Measurements from ENCODE around the gene RTL10. TPM values are rescaled to one million over a fixed set of nuclear protein-coding genes. Genes with fewer than 3 reads are reported as not detected.

Gene RTL10
- total RNA-seq, 1 experiment from 2014 or later = 21.5 TPM

DNA sequence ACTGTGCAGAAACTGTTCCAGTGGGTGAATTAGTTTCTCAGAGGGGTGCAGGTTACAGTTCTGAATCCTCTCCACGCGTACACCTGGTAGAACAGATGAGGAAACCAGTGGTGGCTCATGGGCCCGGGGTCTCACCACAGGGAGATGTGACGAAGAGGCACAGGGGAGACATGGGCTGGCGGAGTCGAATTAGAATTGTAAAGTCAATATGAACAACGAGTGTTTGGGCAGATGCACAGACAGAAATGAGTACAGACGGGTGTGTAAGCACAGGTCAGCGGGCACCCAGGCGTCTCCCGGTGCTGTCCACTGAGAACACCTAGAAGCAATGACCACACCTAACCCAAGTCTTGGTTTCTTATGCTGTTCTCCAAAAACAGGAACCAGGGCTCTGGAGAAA lies 41.8 kb downstream of the RTL10 start (continued):
- TF ChIP-seq GABPB1 (CRISPR knock-in tag; IDR thresholded peaks at IDR 0.05) (no peak), ZNF232 (CRISPR knock-in tag; IDR thresholded peaks at IDR 0.05) (no peak), NR1H2 (CRISPR knock-in tag; IDR thresholded peaks at IDR 0.05) (no peak), ZNF138 (CRISPR knock-in tag; conservative IDR thresholded peaks at IDR 0.05) (no peak), GRHL2 (CRISPR knock-in tag; IDR thresholded peaks at IDR 0.05; ENCODE audit: insufficient replicate concordance, severe bottlenecking) (no peak)

DNA sequence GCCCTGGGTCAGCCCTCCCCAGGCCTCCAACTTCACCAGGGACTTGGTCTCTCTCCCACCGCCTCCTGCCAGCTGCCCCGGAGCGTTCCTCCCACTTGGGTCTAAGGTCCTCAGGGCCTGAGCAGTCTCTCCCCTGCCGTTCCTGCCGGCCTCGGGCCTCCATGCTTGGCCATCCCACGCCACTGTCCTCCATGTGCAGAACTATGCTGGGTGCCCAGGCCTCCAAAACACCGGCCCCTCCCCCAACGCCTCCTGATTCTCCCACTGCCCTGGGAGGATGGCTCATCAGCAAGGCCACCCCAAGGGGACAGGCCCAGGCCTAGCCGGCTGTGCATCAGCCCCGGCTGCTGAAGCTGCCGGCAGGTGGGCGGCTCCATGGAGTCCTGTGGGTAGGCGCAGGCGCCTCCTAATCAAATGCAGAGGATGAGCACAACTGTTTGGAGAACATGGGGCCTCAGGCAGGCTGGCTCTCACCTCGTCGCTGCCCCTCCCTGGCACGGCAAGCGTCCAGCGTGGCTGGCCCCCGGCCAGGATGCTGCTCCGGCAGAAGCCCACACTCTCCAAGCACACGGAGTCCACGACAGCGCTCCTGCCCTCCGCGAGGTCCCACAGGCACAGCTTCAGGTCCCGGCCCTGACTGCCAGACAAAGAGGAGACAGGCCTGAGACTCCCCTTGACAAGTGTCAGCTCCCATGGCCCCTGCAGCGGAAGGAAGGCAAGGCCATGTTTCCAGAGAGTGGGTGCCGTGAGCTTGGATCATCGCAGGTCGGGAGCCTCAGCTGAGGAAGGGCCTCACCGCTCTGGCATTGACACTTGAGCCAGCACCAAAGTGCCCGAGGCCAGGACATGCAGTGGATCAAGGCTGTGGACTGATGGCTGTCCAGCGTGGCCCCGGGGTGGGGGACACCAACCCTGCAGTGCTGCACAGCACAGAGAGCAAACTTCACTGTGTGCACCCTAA lies 42.6 kb downstream of the RTL10 start:
- DNase-seq (ENCODE audit: low spot score) (no peak), ATAC-seq (no peak)
- Mint-ChIP-seq H3K4me1 (no peaks in the 10 kb centered on the region), H3K9me3 (no peaks in the 10 kb centered on the region), H3K4me3 (no peak overlapping the region), H3K27me3 (ENCODE audit: low read depth) (no peaks in the 10 kb centered on the region; the same call in 1 of the 2 replicates), H3K27ac (peak overlapping the region; percentile 84), H3K36me3 (no peaks in the 10 kb centered on the region)
- no peak for TF ChIP-seq SMAD3 (CRISPR knock-in tag; IDR thresholded peaks at IDR 0.05; ENCODE audit: borderline replicate concordance)
- no peak for TF ChIP-seq ESRRA (CRISPR knock-in tag; IDR thresholded peaks at IDR 0.05; ENCODE audit: borderline replicate concordance)
- ChIA-PET CTCF (interaction anchor here (0.8 to 1.4 kb wide), 3 partner anchors 57 to 98 kb away, joined by 3 to 4 read pairs (median 3); no protein-coding TSS in a partner anchor), POLR2A (interaction anchor here (0.5 kb wide), 1 partner anchor 37 kb away, joined by 3 read pairs; no protein-coding TSS in a partner anchor)

DNA sequence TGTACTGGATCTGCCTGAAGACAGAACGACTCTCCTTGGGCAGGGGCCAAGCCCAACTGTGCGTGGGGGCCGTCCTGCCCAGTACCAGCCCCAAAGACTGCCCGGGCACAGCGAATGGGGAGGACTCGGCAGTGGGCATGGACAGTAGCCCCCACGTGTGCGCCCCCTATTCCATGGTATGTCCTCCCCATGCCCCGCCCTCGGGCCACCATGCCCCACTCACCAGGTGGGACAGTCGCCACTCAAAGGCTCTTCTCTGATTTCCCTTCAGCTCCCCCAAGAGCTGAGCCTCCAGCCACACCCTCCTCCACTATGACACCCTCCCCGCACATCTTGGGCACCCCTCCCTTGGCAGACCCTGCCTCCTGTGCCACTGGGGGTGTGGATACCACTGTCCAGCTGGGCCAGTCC lies 43.5 kb downstream of the RTL10 start:
- no peaks in the 10 kb centered on the region for H3K9me3 Mint-ChIP-seq
- POLR2A ChIA-PET = interaction anchor here (0.6 kb wide), 1 partner anchor 46 kb away, joined by 3 read pairs; no protein-coding TSS in a partner anchor
- H3K4me3 Mint-ChIP-seq = no peak overlapping the region
- DNase-seq (ENCODE audit: low spot score) (no peak), ATAC-seq (no peak)
- CTCF ChIA-PET = interaction anchor here (0.8 to 2.4 kb wide), 4 partner anchors 10 to 99 kb away, joined by 3 to 11 read pairs (median 3); no protein-coding TSS in a partner anchor
- H3K36me3 Mint-ChIP-seq = no peaks in the 10 kb centered on the region
- TF ChIP-seq JUN (CRISPR knock-in tag; IDR thresholded peaks at IDR 0.05) (no peak), TP53 (CRISPR knock-in tag; IDR thresholded peaks at IDR 0.05) (no peak)
- TF ChIP-seq, protein P1, sequence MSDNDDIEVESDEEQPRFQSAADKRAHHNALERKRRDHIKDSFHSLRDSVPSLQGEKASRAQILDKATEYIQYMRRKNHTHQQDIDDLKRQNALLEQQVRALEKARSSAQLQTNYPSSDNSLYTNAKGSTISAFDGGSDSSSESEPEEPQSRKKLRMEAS (CRISPR knock-in tag; IDR thresholded peaks at IDR 0.05) = no peak
- no peaks in the 10 kb centered on the region for H3K27me3 Mint-ChIP-seq (ENCODE audit: low read depth)
- H3K4me1 Mint-ChIP-seq = no peaks in the 10 kb centered on the region
- 0 out of 2 replicates have a peak overlapping the region, but pooled peaks have one; percentile 15 for H3K27ac Mint-ChIP-seq

DNA sequence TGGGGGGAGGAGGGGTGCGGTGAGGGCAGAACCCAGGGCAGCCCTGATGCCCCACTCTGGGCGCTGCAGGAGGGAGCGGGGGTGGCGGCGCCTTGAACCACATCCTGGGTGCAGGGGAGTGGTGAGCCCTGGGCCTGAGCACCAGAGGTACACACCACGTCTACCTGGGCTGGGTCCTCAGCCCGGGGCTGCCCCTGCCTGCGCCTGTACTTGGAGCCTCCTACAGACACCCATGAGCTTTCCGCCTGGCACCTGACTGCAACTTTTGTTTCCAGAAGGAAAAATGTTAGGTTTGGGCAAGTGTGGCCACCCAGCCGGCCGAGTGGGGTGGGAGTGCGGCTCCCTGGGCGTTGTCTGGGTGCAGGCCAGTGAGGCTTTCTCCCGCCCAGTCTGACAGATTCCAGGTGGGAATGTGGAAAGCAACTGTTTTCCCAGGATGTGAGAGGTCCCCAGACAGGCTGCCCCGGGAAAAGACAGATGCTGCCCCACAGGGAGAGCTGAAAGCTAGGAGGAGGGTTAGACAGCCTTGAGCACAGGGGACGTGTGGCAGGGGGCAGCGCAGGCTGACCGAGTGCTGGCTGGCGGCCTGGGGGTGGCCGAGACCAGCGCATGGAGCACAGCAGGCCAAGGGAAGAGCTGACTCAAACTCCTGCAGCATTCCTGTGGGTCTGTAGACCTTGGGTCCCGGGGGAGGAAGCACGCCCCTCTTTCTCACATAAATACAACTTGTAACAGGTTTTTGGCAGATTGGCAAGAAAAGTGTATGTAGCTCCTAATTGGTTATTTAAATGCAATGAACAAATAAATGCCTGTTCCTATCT lies 44.1 kb downstream of the RTL10 start:
- Mint-ChIP-seq H3K9me3 (no peaks in the 10 kb centered on the region), H3K27ac (0 out of 2 replicates have a peak overlapping the region, but pooled peaks have one; percentile 15), H3K4me1 (no peaks in the 10 kb centered on the region), H3K27me3 (ENCODE audit: low read depth) (no peaks in the 10 kb centered on the region), H3K36me3 (no peaks in the 10 kb centered on the region), H3K4me3 (no peak overlapping the region)
- ChIA-PET CTCF (interaction anchor here (0.6 to 2.4 kb wide), 6 partner anchors 10 to 146 kb away, joined by 3 to 11 read pairs (median 3); no protein-coding TSS in a partner anchor), POLR2A (interaction anchor here (0.6 kb wide), 1 partner anchor 45 kb away, joined by 3 read pairs; no protein-coding TSS in a partner anchor)
- peak; percentile 9 for DNase-seq (ENCODE audit: low spot score)
- peak; percentile 36 for ATAC-seq
- TF ChIP-seq TCF7 (CRISPR knock-in tag; IDR thresholded peaks at IDR 0.05; ENCODE audit: low read depth) = no peak
- TF ChIP-seq, protein P2, sequence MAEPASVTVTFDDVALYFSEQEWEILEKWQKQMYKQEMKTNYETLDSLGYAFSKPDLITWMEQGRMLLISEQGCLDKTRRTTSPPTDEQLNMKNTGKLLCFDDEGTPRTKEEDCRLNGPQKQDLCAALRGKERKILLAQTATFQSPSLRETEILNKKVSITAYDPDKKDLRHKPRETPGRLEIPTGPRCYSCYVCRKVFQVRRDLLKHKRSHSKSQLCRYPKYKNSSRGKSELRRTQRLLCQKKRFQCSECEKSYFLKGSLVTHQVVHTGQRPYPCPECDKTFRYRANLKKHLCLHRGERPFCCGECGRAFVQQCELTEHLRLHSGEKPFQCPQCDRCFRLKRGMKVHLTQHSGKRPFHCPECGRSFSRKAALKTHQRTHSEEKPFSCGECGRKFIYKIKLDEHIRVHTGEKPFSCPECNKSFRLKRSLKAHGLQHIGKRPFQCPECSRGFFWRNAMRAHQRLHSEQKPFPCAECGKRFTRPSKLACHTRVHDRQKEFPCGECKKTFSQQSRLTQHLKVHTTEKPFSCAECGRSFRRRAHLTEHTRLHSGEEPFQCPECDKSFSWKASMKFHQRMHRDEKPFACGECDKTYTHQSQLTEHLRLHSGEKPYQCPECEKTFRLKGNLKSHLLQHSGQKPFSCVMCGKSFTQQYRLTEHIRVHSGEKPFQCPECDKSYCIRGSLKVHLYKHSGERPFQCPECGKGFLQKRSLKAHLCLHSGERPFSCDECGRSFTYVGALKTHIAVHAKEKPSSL (CRISPR knock-in tag; conservative IDR thresholded peaks at IDR 0.05) = no peak
- no peak for TF ChIP-seq SOX15 (CRISPR knock-in tag; IDR thresholded peaks at IDR 0.05)
- TF ChIP-seq, protein P3, sequence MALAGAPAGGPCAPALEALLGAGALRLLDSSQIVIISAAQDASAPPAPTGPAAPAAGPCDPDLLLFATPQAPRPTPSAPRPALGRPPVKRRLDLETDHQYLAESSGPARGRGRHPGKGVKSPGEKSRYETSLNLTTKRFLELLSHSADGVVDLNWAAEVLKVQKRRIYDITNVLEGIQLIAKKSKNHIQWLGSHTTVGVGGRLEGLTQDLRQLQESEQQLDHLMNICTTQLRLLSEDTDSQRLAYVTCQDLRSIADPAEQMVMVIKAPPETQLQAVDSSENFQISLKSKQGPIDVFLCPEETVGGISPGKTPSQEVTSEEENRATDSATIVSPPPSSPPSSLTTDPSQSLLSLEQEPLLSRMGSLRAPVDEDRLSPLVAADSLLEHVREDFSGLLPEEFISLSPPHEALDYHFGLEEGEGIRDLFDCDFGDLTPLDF (CRISPR knock-in tag; IDR thresholded peaks at IDR 0.05) = no peak
- no peak for TF ChIP-seq PRRX2 (CRISPR knock-in tag; IDR thresholded peaks at IDR 0.05)
- no peak for TF ChIP-seq FOXK1 (CRISPR knock-in tag; IDR thresholded peaks at IDR 0.05)
- TF ChIP-seq ZNF423 (CRISPR knock-in tag; IDR thresholded peaks at IDR 0.05) = no peak
- no peak for TF ChIP-seq TP53 (CRISPR knock-in tag; IDR thresholded peaks at IDR 0.05)
- TF ChIP-seq, protein P4, sequence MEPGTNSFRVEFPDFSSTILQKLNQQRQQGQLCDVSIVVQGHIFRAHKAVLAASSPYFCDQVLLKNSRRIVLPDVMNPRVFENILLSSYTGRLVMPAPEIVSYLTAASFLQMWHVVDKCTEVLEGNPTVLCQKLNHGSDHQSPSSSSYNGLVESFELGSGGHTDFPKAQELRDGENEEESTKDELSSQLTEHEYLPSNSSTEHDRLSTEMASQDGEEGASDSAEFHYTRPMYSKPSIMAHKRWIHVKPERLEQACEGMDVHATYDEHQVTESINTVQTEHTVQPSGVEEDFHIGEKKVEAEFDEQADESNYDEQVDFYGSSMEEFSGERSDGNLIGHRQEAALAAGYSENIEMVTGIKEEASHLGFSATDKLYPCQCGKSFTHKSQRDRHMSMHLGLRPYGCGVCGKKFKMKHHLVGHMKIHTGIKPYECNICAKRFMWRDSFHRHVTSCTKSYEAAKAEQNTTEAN (CRISPR knock-in tag; IDR thresholded peaks at IDR 0.05) = no peak
- no peak for TF ChIP-seq ESRRA (CRISPR knock-in tag; IDR thresholded peaks at IDR 0.05; ENCODE audit: borderline replicate concordance)
- TF ChIP-seq, protein P5, sequence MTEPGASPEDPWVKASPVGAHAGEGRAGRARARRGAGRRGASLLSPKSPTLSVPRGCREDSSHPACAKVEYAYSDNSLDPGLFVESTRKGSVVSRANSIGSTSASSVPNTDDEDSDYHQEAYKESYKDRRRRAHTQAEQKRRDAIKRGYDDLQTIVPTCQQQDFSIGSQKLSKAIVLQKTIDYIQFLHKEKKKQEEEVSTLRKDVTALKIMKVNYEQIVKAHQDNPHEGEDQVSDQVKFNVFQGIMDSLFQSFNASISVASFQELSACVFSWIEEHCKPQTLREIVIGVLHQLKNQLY (CRISPR knock-in tag; IDR thresholded peaks at IDR 0.05) = no peak
- TF ChIP-seq, protein P6, sequence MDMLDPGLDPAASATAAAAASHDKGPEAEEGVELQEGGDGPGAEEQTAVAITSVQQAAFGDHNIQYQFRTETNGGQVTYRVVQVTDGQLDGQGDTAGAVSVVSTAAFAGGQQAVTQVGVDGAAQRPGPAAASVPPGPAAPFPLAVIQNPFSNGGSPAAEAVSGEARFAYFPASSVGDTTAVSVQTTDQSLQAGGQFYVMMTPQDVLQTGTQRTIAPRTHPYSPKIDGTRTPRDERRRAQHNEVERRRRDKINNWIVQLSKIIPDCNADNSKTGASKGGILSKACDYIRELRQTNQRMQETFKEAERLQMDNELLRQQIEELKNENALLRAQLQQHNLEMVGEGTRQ (CRISPR knock-in tag; IDR thresholded peaks at IDR 0.05) = no peak
- no peak for TF ChIP-seq ZNF671 (CRISPR knock-in tag; IDR thresholded peaks at IDR 0.05)
